Astrocyte (in vitro differentiated cells and primary cell): ENCODE measurements around the gene NUBPL.

Source experiments
- CTCF ChIP-seq: IDR thresholded peaks from 2 replicates; pipeline ENCODE4 v1.5.1; 2011; ENCODE audit warnings: low read depth, mild to moderate bottlenecking, inconsistent platforms, low read length, moderate library complexity; ENCODE audit not compliant: insufficient read depth
- EZH2 ChIP-seq: IDR thresholded peaks from 2 replicates; pipeline ENCODE4 v1.6.1; 2012; ENCODE audit warnings: mild to moderate bottlenecking, low read length, inconsistent platforms; ENCODE audit not compliant: insufficient read depth

DNA sequence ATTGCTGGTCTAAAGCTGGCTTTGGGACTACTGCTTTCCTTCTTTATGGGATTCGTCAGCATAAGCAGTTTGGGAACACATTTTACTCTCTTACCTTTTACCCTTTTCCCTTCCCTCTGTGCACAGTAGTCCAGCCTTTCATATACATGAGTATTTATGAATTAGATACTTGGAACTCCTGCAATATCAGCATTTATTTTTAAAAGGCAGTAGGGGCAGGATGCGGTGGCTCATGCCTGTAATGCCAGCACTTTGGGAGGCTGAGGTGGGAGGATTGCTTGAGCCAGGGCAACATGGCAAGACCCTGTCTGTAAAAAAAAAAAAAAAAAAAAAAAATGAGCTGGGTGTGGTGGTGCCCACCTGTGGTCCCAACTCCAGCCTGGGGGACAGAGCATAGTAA lies 3.0 kb downstream of the NUBPL start:
- TF ChIP-seq CTCF (no peak), EZH2 (no peak)
